GM12878 (cell line): ENCODE data around the gene SRPRB. TPM values are rescaled to one million over a fixed set of nuclear protein-coding genes. Genes with fewer than 3 reads are reported as not detected.
"Not testable (repeated sequence)": the region's sequence is repeated elsewhere in the genome, so short reads cannot be mapped to it uniquely, and the experiment has no call there.

Experiments used
- ATAC-seq: fragments of 200-7000 bp; cut with Tn5 transposase; 3 replicates; pipeline ENCODE4 v1.9.1; 2020; ENCODE audit warnings: mild to moderate bottlenecking, moderate library complexity
- BruUV-seq: library from RNA; stranded (reverse); fragments of 400-500 nt; replicated peaks from 2 replicates; lab custom pipeline; 2021; lab: Mats Ljungman, UMichigan
- CTCF ChIA-PET: fragments of 300-600 bp; sonication (Branson Sonifier 250); formaldehyde crosslinking; extraction: SDS; loops from one replicate; lab custom pipeline; 2021; ENCODE audit warnings: inconsistent platforms; lab: Yijun Ruan, JAX
- POLR2A ChIA-PET: fragments of 350-600 bp; formaldehyde crosslinking; extraction: SDS; loops from one replicate; lab custom pipeline; 2021; ENCODE audit warnings: inconsistent platforms; lab: Charles Lee
- RAD21 ChIA-PET: fragments of 300-600 bp; sonication (Branson Sonifier 250); formaldehyde crosslinking; loops from one replicate; lab custom pipeline; 2023; ENCODE audit warnings: antibody characterized with exemption; ENCODE audit not compliant: unreplicated experiment; lab: Charles Lee
- SMC1A ChIA-PET: fragments of 300-600 bp; sonication (Branson Sonifier 250); formaldehyde crosslinking; loops from one replicate; lab custom pipeline; 2023; ENCODE audit not compliant: unreplicated experiment, uncharacterized antibody; lab: Charles Lee
- DNase-seq: peaks from one replicate; pipeline ENCODE4 v3.0.0-alpha.2; 2011; ENCODE audit warnings: low read depth, low spot score
- FAIRE-seq: peaks from 3 replicates; lab custom pipeline; 2011; peaks lifted over from hg19 to GRCh38; lab: Jason Lieb, UNC
- H2AFZ ChIP-seq: 2 replicates; pipeline ENCODE4 v1.6.0; 2011; ENCODE audit warnings: low read depth, low read length, control low read depth; ENCODE audit not compliant: control insufficient read depth
- H3K27ac ChIP-seq: 2 replicates; pipeline ENCODE4 v1.5.1; 2011; ENCODE audit warnings: control low read depth; ENCODE audit not compliant: control insufficient read depth, insufficient read depth
- H3K27me3 ChIP-seq, 2 experiments: replicated peaks in 1 of 2; 2 replicates each; pipeline versions ENCODE4 v1.6.0 to v1.6.1; 2011; ENCODE audit warnings: low read length in 1 of 2; ENCODE audit not compliant: control insufficient read depth in 2 of 2, insufficient read depth in 2 of 2
- H3K36me3 ChIP-seq, 2 experiments: 2 replicates each; pipeline ENCODE4 v1.5.1; 2011; ENCODE audit warnings: low read length in 1 of 2; ENCODE audit not compliant: control insufficient read depth in 2 of 2, insufficient read depth in 2 of 2
- H3K4me1 ChIP-seq: 2 replicates; pipeline ENCODE4 v1.6.1; 2011; ENCODE audit warnings: mild to moderate bottlenecking, low read length, moderate library complexity, mixed read lengths; ENCODE audit not compliant: control insufficient read depth, insufficient read depth
- H3K4me2 ChIP-seq: 2 replicates; pipeline ENCODE4 v1.6.0; 2011; ENCODE audit warnings: control low read depth; ENCODE audit not compliant: control insufficient read depth, insufficient read depth
- H3K4me3 ChIP-seq: fragments of 200-600 bp; sonication (generic); 2 replicates; pipeline ENCODE4 v1.5.1; 2016
- H3K79me2 ChIP-seq: 2 replicates; pipeline ENCODE4 v1.6.0; 2011; ENCODE audit warnings: low read length; ENCODE audit not compliant: control insufficient read depth, insufficient read depth
- H3K9ac ChIP-seq: 2 replicates; pipeline ENCODE4 v1.8.0; 2011; ENCODE audit warnings: low read length, control low read depth, mixed read lengths; ENCODE audit not compliant: control insufficient read depth, insufficient read depth
- H3K9me3 ChIP-seq: replicated peaks from 3 replicates; pipeline ENCODE4 v1.5.1; 2011; ENCODE audit warnings: mild to moderate bottlenecking, low read length; ENCODE audit not compliant: control insufficient read depth, insufficient read depth
- H4K20me1 ChIP-seq: 2 replicates; pipeline ENCODE4 v1.6.0; 2011; ENCODE audit not compliant: control insufficient read depth, insufficient read depth
- E2F8 ChIP-seq: fragments of 450-650 bp; IDR thresholded peaks from 2 replicates; pipeline ENCODE4 v1.6.1; 2018; ENCODE audit warnings: mild to moderate bottlenecking, low read depth, moderate library complexity; ENCODE audit not compliant: partially characterized antibody
- whole genome bisulfite sequencing: methylation state at CpG from one replicate; pipeline ENCODE4 v1.1.6; 2016; ENCODE audit warnings: low lambda C conversion rate; ENCODE audit not compliant: insufficient replicate concordance, insufficient coverage; ENCODE audit errors: missing lambda C conversion rate; 5-methylcytosine and 5-hydroxymethylcytosine counted together
- in situ Hi-C: fragments of 300-500 bp; cut with MboI; formaldehyde crosslinking; loops from 9 replicates; pipeline ENCODE4 v1.14.3; 2018; ENCODE audit warnings: mixed read lengths
- intact Hi-C: fragments of 100-400 bp; cut with micrococcal nuclease; formaldehyde crosslinking; loops from one replicate; pipeline ENCODE4 v1.14.2; 2022; ENCODE audit not compliant: unreplicated experiment
- polyA plus RNA-seq, 11 experiments: library from polyadenylated mRNA; depleted of rRNA in 4 of 11; unstranded in 6 of 11; stranded (reverse) in 5 of 11; fragments of >200 nt; fragmentation: Nextera tagmentation in 4 of 11; fragmentation: Illumina TruSeq in 1 of 11; extraction: Ambion mirVana in 4 of 11; extraction: Trizol in 1 of 11; gene quantifications; 1 replicate in 1 of 11; 2 replicates in 10 of 11; pipeline versions ENCODE4 v1.2.1 to v1.2.3, GENCODE V29; 2011 to 2016; ENCODE audit warnings: inconsistent platforms in 2 of 11, missing spikeins in 2 of 11, low read depth in 1 of 11
- total RNA-seq, 4 experiments: library from RNA; depleted of rRNA in 3 of 4; stranded (reverse); fragments of >200 nt in 3 of 4; fragmentation: Illumina TruSeq in 1 of 4; extraction: Trizol in 1 of 4; gene quantifications; 2 replicates each; pipeline versions ENCODE4 v1.2.1 to v1.2.3, GENCODE V29; 2013 to 2021
- TF ChIP-seq, protein P1 (sequence below): IDR thresholded peaks from 2 replicates; pipeline ENCODE4 v1.6.1; 2012; ENCODE audit warnings: low read depth, low read length, improper control_type of control experiment

Gene SRPRB
- total and polyA plus RNA-seq, 10 of the 15 experiments (the other 5 are each of a cell fraction or from before 2014, with no cell fraction given) = 30.6 to 107 (median 46.6) TPM

GRCh38 chr3:133779626-133780203, 25.9 kb upstream of the SRPRB start (continued):
- TF ChIP-seq E2F8 = no peak
- TF ChIP-seq, protein P1, sequence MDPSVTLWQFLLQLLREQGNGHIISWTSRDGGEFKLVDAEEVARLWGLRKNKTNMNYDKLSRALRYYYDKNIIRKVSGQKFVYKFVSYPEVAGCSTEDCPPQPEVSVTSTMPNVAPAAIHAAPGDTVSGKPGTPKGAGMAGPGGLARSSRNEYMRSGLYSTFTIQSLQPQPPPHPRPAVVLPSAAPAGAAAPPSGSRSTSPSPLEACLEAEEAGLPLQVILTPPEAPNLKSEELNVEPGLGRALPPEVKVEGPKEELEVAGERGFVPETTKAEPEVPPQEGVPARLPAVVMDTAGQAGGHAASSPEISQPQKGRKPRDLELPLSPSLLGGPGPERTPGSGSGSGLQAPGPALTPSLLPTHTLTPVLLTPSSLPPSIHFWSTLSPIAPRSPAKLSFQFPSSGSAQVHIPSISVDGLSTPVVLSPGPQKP = no peak

GRCh38 chr3:133780756-133781155, 24.9 kb upstream of the SRPRB start:
- POLR2A ChIA-PET, H3K79me2 ChIP-seq, CTCF ChIA-PET, H4K20me1 ChIP-seq, H3K27me3 ChIP-seq, H3K4me1 ChIP-seq, H3K36me3 ChIP-seq, ATAC-seq, H3K4me2 ChIP-seq, FAIRE-seq, H2AFZ ChIP-seq, H3K9ac ChIP-seq, H3K9me3 ChIP-seq, H3K27ac ChIP-seq, BruUV-seq, intact Hi-C loops, H3K4me3 ChIP-seq, DNase-seq, in situ Hi-C loops: not testable (repeated sequence)
- ChIA-PET RAD21 (interaction anchor here (0.6 kb wide), 1 partner anchor 119 kb away, joined by 3 read pairs; the partner anchor contains the start of gene TOPBP1), SMC1A (interaction anchor here (0.8 kb wide), 1 partner anchor 18 kb away, joined by 3 read pairs; no protein-coding TSS in a partner anchor)
- 39% methylated on average over 6 of the region's 6 CpGs for WGBS
